Activated T-helper 2 cell treated with anti-CD3 and anti-CD28 coated beads, Interferon-gamma antibody, Interleukin-2, Interleukin-4, amounts not matched to agents 10 μg/mL and 5 μg/mL and 100 μg/mL, durations not matched to agents 14 hours and 24 hours and 36 hours (primary cell): Measurements from ENCODE around the gene EYA4. TPM values are rescaled to one million over a fixed set of nuclear protein-coding genes. Genes with fewer than 3 reads are reported as not detected.
"Not testable (repeated sequence)": the region's sequence is repeated elsewhere in the genome, so short reads cannot be mapped to it uniquely, and the experiment has no call there.

Source experiments
- DNase-seq: peaks from one replicate; pipeline ENCODE4 v3.0.0; 2021; ENCODE audit warnings: low spot score
- H3K27ac Mint-ChIP-seq: one replicate; pipeline ENCODE4 v1.8.0; 2021; ENCODE audit warnings: mixed read lengths
- H3K27me3 Mint-ChIP-seq: one replicate; pipeline ENCODE4 v1.8.0; 2021; ENCODE audit warnings: low read depth, mixed read lengths
- H3K36me3 Mint-ChIP-seq: one replicate; pipeline ENCODE4 v1.8.0; 2021; ENCODE audit warnings: low read depth, mixed read lengths
- H3K4me1 Mint-ChIP-seq: one replicate; pipeline ENCODE4 v1.8.0; 2021; ENCODE audit warnings: low read depth, mixed read lengths
- H3K4me3 Mint-ChIP-seq: one replicate; pipeline ENCODE4 v1.8.0; 2021; ENCODE audit warnings: low read depth, mild to moderate bottlenecking, moderate library complexity, mixed read lengths
- H3K9me3 Mint-ChIP-seq: one replicate; pipeline ENCODE4 v1.8.0; 2021; ENCODE audit warnings: mixed read lengths
- intact Hi-C: fragments of 100-400 bp; cut with micrococcal nuclease; formaldehyde crosslinking; loops from one replicate; pipeline ENCODE4 v1.15.1; 2023
- total RNA-seq: library from RNA; stranded (reverse); gene quantifications from 2 replicates; pipeline ENCODE4 v1.2.3, GENCODE V29; 2022

EYA4 gene
- total RNA-seq, 1 donor from 2014 or later, result not detected

DNA sequence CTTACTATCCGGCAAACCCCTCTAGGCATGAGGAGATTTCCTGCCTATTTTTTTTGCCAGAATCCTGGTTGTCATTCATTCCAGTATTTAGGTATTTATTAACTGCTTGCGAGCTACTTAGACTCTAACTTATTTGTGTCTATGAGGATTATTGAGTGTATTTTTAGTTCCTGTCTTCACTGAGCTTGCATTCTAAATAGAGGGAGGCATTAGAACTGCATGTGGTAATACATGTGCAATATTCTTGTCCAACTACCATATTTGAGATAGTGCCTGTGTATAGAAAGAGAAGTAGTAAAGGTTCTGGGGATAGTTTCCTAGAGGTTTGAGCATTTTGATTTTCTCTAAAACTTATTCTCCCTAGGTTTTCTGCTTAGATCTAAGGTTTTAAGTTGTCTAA lies 308.9 kb downstream of the EYA4 start:
- DNase-seq, result no peak
- no peaks in the 10 kb centered on the region for H3K36me3 Mint-ChIP-seq
- no peaks in the 10 kb centered on the region for H3K27me3 Mint-ChIP-seq
- intact Hi-C loops, result loop anchor here (5.0 kb wide), 2 partner anchors 363 to 588 kb away; no protein-coding TSS in a partner anchor
- no peak overlapping the region for H3K27ac Mint-ChIP-seq
- no peaks in the 10 kb centered on the region for H3K9me3 Mint-ChIP-seq
- H3K4me3 Mint-ChIP-seq, result no peak overlapping the region
- no peaks in the 10 kb centered on the region for H3K4me1 Mint-ChIP-seq

DNA sequence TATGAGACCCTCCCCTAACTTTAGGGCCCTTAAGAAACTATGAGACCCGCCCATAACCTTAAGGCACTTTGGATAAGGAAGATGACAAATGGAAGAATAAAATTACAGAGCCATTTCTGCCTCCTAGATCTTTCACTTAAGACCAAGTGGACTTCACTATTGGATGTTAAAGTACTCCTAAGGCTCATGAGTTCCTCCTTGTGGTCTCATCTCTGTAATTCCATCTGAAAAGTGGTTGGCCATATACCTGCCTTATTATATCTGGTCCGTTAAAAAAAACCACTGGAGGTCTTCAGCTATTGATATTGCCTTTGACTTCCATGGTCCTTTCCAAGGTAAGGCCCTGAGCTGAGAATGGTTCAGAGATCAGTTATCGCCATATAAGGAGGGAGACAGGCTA lies 310.3 kb downstream of the EYA4 start:
- intact Hi-C loops, result loop anchor here (5.0 kb wide), 2 partner anchors 364 to 589 kb away; no protein-coding TSS in a partner anchor

DNA sequence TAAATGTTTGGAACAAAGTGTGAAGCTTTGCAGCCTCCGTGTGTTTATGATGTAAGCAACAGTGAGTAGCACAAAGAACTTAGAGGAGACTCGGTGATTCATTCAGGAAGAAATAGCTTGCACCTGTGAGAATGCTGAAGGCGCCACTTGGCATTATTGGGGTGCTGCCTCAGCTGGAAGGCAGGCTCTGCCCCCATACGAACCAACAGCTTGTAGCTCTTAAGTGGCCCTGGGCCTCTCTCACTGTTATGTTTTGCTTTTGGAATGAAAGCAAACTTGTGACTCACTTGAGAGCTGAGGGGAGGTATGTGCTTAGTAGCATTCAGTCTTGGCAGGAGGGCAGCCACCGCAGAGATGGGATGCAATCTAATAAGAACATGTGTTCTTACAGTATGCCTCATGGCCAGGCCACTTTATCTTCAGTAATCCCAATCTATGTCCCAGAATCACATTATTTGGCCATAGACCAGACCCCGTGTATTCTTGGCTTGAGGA lies 310.7 kb downstream of the EYA4 start:
- no peaks in the 10 kb centered on the region for H3K36me3 Mint-ChIP-seq
- H3K9me3 Mint-ChIP-seq, result no peaks in the 10 kb centered on the region
- H3K27me3 Mint-ChIP-seq, result no peaks in the 10 kb centered on the region
- intact Hi-C loops, result loop anchor here (5.0 kb wide), 2 partner anchors 365 to 590 kb away; no protein-coding TSS in a partner anchor
- H3K4me3 Mint-ChIP-seq, result no peak overlapping the region
- DNase-seq, result no peak
- H3K4me1 Mint-ChIP-seq, result no peaks in the 10 kb centered on the region
- no peak overlapping the region for H3K27ac Mint-ChIP-seq

More for the DNA sequence above, 310.3 kb downstream of the EYA4 start:
- Mint-ChIP-seq H3K27ac (no peak overlapping the region), H3K27me3 (no peaks in the 10 kb centered on the region), H3K4me1 (no peaks in the 10 kb centered on the region), H3K36me3 (no peaks in the 10 kb centered on the region), H3K4me3 (no peak overlapping the region), H3K9me3 (no peaks in the 10 kb centered on the region)
- DNase-seq, result no peak

DNA sequence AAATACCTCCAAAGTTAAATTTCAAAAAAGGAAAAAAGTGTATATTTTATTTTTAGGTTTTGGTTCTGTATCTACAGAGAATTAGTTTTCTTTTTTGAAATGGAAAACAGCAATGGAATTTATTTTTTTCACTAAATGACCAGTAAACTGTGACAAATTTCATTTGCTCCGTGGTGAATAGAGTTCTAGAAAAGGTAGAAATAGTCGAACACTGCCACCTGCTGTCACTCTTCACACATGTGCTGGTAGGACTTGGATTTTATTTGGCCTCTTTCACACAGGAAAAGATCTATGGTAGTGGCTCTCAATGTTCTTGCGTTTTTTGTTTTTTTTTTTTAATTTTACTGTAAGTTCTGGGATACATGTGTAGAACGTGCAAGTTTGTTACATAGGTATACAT lies 312.5 kb downstream of the EYA4 start:
- no peak overlapping the region for H3K27ac Mint-ChIP-seq
- no peak overlapping the region for H3K4me3 Mint-ChIP-seq
- no peaks in the 10 kb centered on the region for H3K36me3 Mint-ChIP-seq
- H3K27me3 Mint-ChIP-seq, result no peaks in the 10 kb centered on the region
- H3K4me1 Mint-ChIP-seq, result no peaks in the 10 kb centered on the region
- no peak for DNase-seq
- H3K9me3 Mint-ChIP-seq, result no peaks in the 10 kb centered on the region
- intact Hi-C loops, result loop anchor here (5.0 kb wide), 2 partner anchors 366 to 591 kb away; no protein-coding TSS in a partner anchor

DNA sequence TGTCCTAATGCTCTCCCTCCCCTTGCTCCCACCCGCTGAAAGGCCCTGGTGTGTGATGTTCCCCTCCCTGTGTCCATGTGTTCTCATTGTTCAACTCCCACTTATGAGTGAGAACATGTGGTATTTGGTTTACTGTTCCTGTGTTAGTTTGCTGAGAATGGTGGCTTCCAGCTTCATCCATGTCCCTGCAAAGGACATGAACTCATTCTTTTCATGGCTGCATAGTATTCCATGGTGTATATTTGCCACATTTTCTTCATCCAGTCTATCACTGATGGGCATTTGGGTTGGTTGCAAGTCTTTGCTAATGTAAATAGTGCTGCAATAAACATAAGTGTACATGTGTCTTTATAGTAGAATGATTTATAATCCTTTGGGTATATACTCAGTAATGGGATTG lies 313.0 kb downstream of the EYA4 start:
- intact Hi-C loops, result loop anchor here (5.0 kb wide), 2 partner anchors 367 to 592 kb away; no protein-coding TSS in a partner anchor
- H3K4me3 Mint-ChIP-seq, H3K27ac Mint-ChIP-seq, H3K36me3 Mint-ChIP-seq, H3K27me3 Mint-ChIP-seq, H3K4me1 Mint-ChIP-seq, DNase-seq, H3K9me3 Mint-ChIP-seq: not testable (repeated sequence)

DNA sequence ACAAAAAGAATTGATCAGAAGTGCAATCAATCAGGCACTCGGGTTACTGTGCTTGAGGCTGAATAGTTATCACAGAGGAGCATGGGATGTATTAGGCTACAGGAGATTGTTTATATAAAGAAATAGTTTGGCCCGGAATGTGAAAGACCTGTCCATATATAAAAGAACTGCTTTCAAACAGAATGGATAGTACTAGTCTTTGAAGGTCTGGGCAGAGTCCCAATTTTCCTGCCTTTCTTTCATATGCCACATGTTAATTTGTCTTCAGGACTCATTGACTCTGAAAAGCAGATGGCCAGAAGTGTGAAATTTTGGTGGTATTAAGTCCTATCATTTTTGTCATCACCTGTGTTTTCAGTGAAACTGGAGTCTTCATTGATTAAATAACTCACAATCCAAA lies 314.5 kb downstream of the EYA4 start:
- DNase-seq, result no peak
- Mint-ChIP-seq H3K9me3 (no peaks in the 10 kb centered on the region), H3K4me3 (no peak overlapping the region), H3K27ac (no peak overlapping the region), H3K4me1 (no peaks in the 10 kb centered on the region), H3K36me3 (no peaks in the 10 kb centered on the region), H3K27me3 (no peaks in the 10 kb centered on the region)
- intact Hi-C loops, result no loop called here

DNA sequence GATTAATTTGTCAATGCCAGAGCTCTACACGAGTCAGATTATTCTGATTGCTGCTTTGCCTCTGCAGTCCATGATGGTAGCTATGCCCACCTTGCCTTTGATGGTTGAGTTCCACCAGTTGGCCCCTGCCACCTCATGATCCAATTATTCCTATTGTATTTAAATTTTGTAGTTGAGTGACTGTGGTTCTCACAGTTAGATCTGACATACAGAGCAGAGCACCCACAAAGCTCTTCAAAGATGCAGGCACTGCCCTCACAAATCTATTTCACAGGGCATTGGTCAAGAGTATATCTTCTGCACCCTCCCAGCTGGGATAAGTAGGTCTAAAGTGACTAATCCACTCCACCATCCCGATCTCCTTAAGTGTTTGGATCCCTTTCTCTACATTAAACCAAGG lies 318.8 kb downstream of the EYA4 start:
- no peak for DNase-seq

DNA sequence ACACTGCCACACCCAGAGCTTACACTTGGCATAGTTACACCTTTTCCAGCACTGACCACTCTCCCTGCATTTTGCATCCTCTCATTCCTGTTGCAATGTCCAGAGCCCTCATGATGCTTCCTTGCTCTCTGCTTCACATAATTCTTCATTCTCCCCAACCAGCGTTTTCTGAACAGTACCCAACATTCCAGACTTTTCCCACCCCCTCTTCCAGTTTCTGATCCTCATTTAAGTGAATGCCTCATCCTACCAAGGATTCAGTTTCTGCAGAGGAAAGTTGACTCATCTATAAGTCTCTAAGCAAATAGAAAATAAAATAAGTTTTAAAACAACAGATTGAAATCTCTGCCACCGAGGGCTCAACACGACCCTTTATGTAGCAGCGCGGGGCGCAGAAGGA lies 326.5 kb downstream of the EYA4 start:
- no peaks in the 10 kb centered on the region for H3K9me3 Mint-ChIP-seq
- intact Hi-C loops, result loop anchor here (2.0 to 10.0 kb wide), 2 partner anchors 349 to 527 kb away; no protein-coding TSS in a partner anchor
- H3K27ac Mint-ChIP-seq, result no peak overlapping the region
- DNase-seq, result no peak
- H3K4me3 Mint-ChIP-seq, result no peak overlapping the region
- peaks cover 7% of the 10 kb centered on the region for H3K4me1 Mint-ChIP-seq
- peaks cover 26% of the 10 kb centered on the region for H3K27me3 Mint-ChIP-seq
- no peaks in the 10 kb centered on the region for H3K36me3 Mint-ChIP-seq

More for the DNA sequence above, 318.8 kb downstream of the EYA4 start:
- no peaks in the 10 kb centered on the region for H3K4me1 Mint-ChIP-seq
- H3K4me3 Mint-ChIP-seq, result no peak overlapping the region
- no peaks in the 10 kb centered on the region for H3K9me3 Mint-ChIP-seq
- H3K36me3 Mint-ChIP-seq, result no peaks in the 10 kb centered on the region
- no peak overlapping the region for H3K27ac Mint-ChIP-seq
- no peaks in the 10 kb centered on the region for H3K27me3 Mint-ChIP-seq
- intact Hi-C loops, result loop anchor here (10.0 kb wide), 1 partner anchor 535 kb away; no protein-coding TSS in a partner anchor

DNA sequence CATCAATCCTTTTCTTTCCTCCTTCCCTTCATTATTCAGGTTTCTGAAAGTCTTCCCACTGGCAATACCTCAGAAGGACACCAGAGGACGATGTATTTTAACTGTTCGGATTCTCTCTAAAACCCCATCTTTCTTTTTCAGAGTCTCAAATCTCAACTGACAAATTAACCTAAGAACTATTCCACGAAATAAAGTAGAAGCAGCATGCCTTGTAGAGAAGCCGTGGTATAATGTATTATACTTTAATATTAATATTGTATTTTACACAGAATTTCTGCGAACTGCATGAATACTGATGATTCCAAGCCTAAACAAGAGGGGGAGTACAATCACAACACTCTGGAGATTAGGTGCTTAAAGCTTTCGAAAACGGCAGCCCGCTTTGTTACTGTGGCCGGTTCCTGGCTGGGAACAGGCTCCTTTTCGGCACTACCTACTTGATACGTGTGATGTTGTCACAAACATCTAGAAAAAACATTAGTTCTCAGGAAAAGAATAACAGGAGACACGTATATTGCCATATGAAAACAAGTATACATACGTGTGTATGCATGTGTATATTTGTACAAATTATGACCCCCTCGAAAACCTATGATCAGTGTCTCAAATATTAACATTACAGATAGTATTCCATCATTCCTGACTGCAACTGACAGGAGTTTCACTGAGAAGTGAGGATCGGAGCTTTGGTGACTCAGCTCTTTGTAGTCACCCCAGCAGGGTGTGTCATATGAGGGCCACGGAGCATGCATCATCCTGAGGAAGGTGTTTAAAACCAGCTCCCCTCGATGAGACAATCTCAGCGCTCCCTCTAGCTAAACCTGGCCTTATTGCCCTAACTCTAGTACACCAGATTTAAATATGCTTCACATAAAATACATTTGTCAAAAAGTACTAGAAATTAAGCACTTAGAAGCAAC lies 328.1 kb downstream of the EYA4 start:
- H3K27me3 Mint-ChIP-seq, result peaks cover 26% of the 10 kb centered on the region
- H3K27ac Mint-ChIP-seq, result no peak overlapping the region
- no peak for DNase-seq
- H3K4me3 Mint-ChIP-seq, result peak overlapping the region; percentile 71
- H3K9me3 Mint-ChIP-seq, result no peaks in the 10 kb centered on the region
- peaks cover 7% of the 10 kb centered on the region for H3K4me1 Mint-ChIP-seq
- intact Hi-C loops, result loop anchor here (2.0 to 10.0 kb wide), 2 partner anchors 348 to 526 kb away; no protein-coding TSS in a partner anchor
- no peaks in the 10 kb centered on the region for H3K36me3 Mint-ChIP-seq

DNA sequence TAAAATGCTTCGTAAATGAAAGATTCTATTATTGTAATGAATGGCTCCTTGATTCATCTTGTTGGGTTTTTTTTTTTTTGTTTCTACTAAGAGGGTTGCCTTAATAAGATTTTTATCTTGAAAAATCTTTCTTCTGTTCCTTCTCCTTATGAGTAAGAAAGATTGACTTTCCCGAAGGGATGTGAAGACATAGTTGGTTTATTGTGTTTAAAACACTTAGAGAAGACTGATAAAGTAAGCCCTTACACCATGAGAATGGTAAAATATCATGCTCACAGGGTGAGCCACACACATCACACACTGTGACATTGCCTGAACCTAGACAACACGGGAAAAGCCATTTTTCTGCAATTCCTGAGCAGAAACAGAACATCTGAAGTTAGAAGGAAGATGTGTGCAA lies 330.5 kb downstream of the EYA4 start:
- H3K27ac Mint-ChIP-seq, result no peak overlapping the region
- intact Hi-C loops, result no loop called here
- peaks cover 23% of the 10 kb centered on the region for H3K27me3 Mint-ChIP-seq
- H3K9me3 Mint-ChIP-seq, result no peaks in the 10 kb centered on the region
- no peak for DNase-seq
- H3K36me3 Mint-ChIP-seq, result no peaks in the 10 kb centered on the region
- H3K4me1 Mint-ChIP-seq, result peaks cover 7% of the 10 kb centered on the region
- no peak overlapping the region for H3K4me3 Mint-ChIP-seq

DNA sequence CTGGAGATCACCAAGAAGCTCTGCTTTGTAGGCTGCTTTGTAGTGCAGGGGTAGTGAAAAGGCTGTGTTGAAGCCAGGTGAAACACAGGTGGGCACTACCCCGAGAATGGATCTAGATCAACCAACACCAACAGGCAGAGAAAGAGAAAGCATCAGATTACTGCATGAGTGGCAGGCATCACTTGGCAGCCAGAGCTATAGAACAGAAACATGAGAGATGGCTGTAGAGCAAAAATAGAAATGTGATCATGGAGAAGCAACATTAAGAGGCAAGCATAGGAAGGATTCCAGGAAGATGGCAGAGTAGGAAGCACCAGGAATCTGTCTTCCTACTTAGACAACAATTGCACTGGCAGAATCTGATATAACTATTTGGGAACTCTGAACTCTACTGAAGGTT lies 336.7 kb downstream of the EYA4 start:
- intact Hi-C loops, result no loop called here
- peaks cover 2% of the 10 kb centered on the region for H3K27me3 Mint-ChIP-seq
- no peaks in the 10 kb centered on the region for H3K9me3 Mint-ChIP-seq
- no peak overlapping the region for H3K4me3 Mint-ChIP-seq
- DNase-seq, result no peak
- no peak overlapping the region for H3K27ac Mint-ChIP-seq
- H3K4me1 Mint-ChIP-seq, result no peaks in the 10 kb centered on the region
- H3K36me3 Mint-ChIP-seq, result no peaks in the 10 kb centered on the region
